ENCODE measurements around the gene GPATCH2.

DNA sequence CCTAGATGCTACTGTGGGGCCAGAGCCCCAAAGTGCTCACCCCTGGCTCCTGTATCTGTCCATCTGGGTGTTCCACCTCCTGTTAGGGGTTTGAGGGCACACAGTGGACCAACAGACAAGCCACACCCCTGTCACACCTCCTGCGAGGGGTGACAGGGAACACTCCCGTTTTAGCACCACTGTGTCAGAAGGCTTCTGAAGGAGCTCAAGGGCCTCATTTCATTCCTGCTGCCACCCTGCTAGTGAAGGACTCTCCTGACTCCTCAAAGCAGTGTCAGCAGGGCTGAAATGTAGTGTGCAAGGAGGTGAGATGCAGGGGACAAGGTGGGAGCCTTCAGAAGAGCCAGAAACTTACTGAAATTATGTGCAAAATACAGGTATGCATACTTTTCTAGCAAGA, 174.6 kb downstream of the GPATCH2 start:
- TF ChIP-seq POLR2A (IDR thresholded peaks at IDR 0.05), result no peak
- TF ChIP-seq, protein P1, sequence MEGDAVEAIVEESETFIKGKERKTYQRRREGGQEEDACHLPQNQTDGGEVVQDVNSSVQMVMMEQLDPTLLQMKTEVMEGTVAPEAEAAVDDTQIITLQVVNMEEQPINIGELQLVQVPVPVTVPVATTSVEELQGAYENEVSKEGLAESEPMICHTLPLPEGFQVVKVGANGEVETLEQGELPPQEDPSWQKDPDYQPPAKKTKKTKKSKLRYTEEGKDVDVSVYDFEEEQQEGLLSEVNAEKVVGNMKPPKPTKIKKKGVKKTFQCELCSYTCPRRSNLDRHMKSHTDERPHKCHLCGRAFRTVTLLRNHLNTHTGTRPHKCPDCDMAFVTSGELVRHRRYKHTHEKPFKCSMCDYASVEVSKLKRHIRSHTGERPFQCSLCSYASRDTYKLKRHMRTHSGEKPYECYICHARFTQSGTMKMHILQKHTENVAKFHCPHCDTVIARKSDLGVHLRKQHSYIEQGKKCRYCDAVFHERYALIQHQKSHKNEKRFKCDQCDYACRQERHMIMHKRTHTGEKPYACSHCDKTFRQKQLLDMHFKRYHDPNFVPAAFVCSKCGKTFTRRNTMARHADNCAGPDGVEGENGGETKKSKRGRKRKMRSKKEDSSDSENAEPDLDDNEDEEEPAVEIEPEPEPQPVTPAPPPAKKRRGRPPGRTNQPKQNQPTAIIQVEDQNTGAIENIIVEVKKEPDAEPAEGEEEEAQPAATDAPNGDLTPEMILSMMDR (IDR thresholded peaks at IDR 0.05), result no peak

Measured in heart left ventricle (tissue), 13 donors.